Endothelial cell of umbilical vein (primary cell): Measurements from ENCODE around the gene PAK4. TPM values are rescaled to one million over a fixed set of nuclear protein-coding genes. Genes with fewer than 3 reads are reported as not detected.

Source experiments
- BruUV-seq: library from RNA; stranded (reverse); fragments of 400-500 nt; replicated peaks from 2 replicates; lab custom pipeline; 2021; lab: Mats Ljungman, UMichigan
- CTCF ChIA-PET: fragments of 300-600, 350-600 bp; sonication (Branson Sonifier 250); formaldehyde crosslinking; loops from one replicate; lab custom pipeline; 2021; ENCODE audit warnings: antibody characterized with exemption, inconsistent platforms; lab: Charles Lee
- POLR2A ChIA-PET: fragments of 300-600, 350-600 bp; sonication (Branson Sonifier 250); formaldehyde crosslinking; loops from one replicate; lab custom pipeline; 2021; ENCODE audit warnings: antibody characterized with exemption, inconsistent platforms; lab: Charles Lee
- DNase-seq: peaks from one replicate; pipeline ENCODE4 v3.0.0-alpha.2; 2011; ENCODE audit warnings: low read depth, low spot score
- FAIRE-seq: peaks from 2 replicates; lab custom pipeline; 2011; peaks lifted over from hg19 to GRCh38; lab: Jason Lieb, UNC
- H2AFZ ChIP-seq: 2 replicates; pipeline ENCODE4 v1.6.0; 2012; ENCODE audit warnings: low read depth, low read length, control low read depth, inconsistent platforms
- H3K27ac ChIP-seq: 2 replicates; pipeline ENCODE4 v1.5.1; 2011; ENCODE audit warnings: low read depth, mild to moderate bottlenecking, control low read depth, low read length, moderate library complexity; ENCODE audit not compliant: insufficient read depth
- H3K27me3 ChIP-seq, 2 experiments: 2 replicates each; pipeline versions ENCODE4 v1.6.0 to v1.6.1; 2011; ENCODE audit warnings: low read length in 2 of 2, mixed read lengths in 1 of 2; ENCODE audit not compliant: control insufficient read depth in 2 of 2, insufficient read depth in 2 of 2
- H3K36me3 ChIP-seq, 2 experiments: 2 replicates in 1 of 2; 3 replicates in 1 of 2; pipeline ENCODE4 v1.5.1; 2011; ENCODE audit warnings: low read length in 2 of 2, mild to moderate bottlenecking in 1 of 2, moderate library complexity in 1 of 2; ENCODE audit not compliant: control insufficient read depth in 2 of 2, insufficient read depth in 2 of 2; ENCODE audit errors: extremely low read depth in 1 of 2
- H3K4me1 ChIP-seq: 3 replicates; pipeline ENCODE4 v1.5.1; 2011; ENCODE audit warnings: mild to moderate bottlenecking, low read length; ENCODE audit not compliant: control insufficient read depth, insufficient read depth; ENCODE audit errors: extremely low read depth
- H3K4me2 ChIP-seq: 2 replicates; pipeline ENCODE4 v1.6.1; 2011; ENCODE audit warnings: low read length, control low read depth, mixed read lengths; ENCODE audit not compliant: insufficient read depth
- H3K4me3 ChIP-seq, 3 experiments: fragments of 200-600 bp in 1 of 3; sonication (generic), shearing (Covaris generic) in 1 of 3; replicated peaks in 1 of 3; 2 replicates each; pipeline ENCODE4 v1.5.1; 2011 to 2016; ENCODE audit warnings: control low read depth in 3 of 3, low read length in 3 of 3, mild to moderate bottlenecking in 2 of 3, inconsistent platforms in 1 of 3, low read depth in 1 of 3, moderate library complexity in 1 of 3; ENCODE audit not compliant: insufficient read depth in 1 of 3
- H3K79me2 ChIP-seq: 2 replicates; pipeline ENCODE4 v1.6.0; 2012; ENCODE audit warnings: low read length, inconsistent platforms; ENCODE audit not compliant: control insufficient read depth, insufficient read depth
- H3K9ac ChIP-seq: replicated peaks from 2 replicates; pipeline ENCODE3; 2011; ENCODE audit warnings: low read length, control low read depth; ENCODE audit not compliant: insufficient read depth; ENCODE audit errors: extremely low read depth
- H3K9me1 ChIP-seq: replicated peaks from 3 replicates; pipeline ENCODE4 v1.6.0; 2011; ENCODE audit warnings: mild to moderate bottlenecking, low read length; ENCODE audit not compliant: control insufficient read depth, insufficient read depth; ENCODE audit errors: extremely low read depth
- H3K9me3 ChIP-seq: replicated peaks from 2 replicates; pipeline ENCODE4 v1.5.1; 2012; ENCODE audit warnings: low read length, inconsistent platforms; ENCODE audit not compliant: control insufficient read depth, insufficient read depth
- H4K20me1 ChIP-seq: replicated peaks from 2 replicates; pipeline ENCODE3; 2011; ENCODE audit warnings: mild to moderate bottlenecking, low read length; ENCODE audit not compliant: control insufficient read depth, insufficient read depth; ENCODE audit errors: extremely low read depth
- CTCF ChIP-seq, 2 donors: IDR thresholded peaks; 1 replicate in 1 of 2; 2 replicates in 1 of 2; pipeline ENCODE4 v1.5.1; 2011; ENCODE audit warnings: low read length in 2 of 2, mild to moderate bottlenecking in 2 of 2, moderate library complexity in 2 of 2, control low read depth in 1 of 2, inconsistent platforms in 1 of 2, low read depth in 1 of 2; ENCODE audit not compliant: insufficient read depth in 1 of 2; ENCODE audit errors: extremely low read depth in 1 of 2
- EZH2 ChIP-seq: IDR thresholded peaks from 2 replicates; pipeline ENCODE4 v1.6.1; 2012; ENCODE audit warnings: borderline replicate concordance, low read depth, mild to moderate bottlenecking, moderate library complexity, low read length, inconsistent platforms; ENCODE audit not compliant: severe bottlenecking
- FOS ChIP-seq: IDR thresholded peaks from 2 replicates; pipeline ENCODE4 v1.6.1; 2011; ENCODE audit warnings: mild to moderate bottlenecking, low read length, moderate library complexity, borderline replicate concordance; ENCODE audit not compliant: insufficient read depth
- GATA2 ChIP-seq: IDR thresholded peaks from 2 replicates; pipeline ENCODE4 v1.7.0; 2011; ENCODE audit warnings: low read depth, mild to moderate bottlenecking, moderate library complexity, mixed read lengths, low read length; ENCODE audit not compliant: insufficient read length, insufficient read depth
- JUN ChIP-seq: IDR thresholded peaks from 2 replicates; pipeline ENCODE4 v1.6.1; 2011; ENCODE audit warnings: borderline replicate concordance, low read depth; ENCODE audit not compliant: insufficient read length, insufficient read depth
- MAX ChIP-seq: IDR thresholded peaks from 2 replicates; pipeline ENCODE4 v1.6.1; 2011; ENCODE audit not compliant: insufficient read depth, insufficient read length
- MYC ChIP-seq: IDR thresholded peaks from one replicate; pipeline ENCODE4 v1.6.1; 2011; ENCODE audit warnings: mild to moderate bottlenecking, low read depth, low read length
- POLR2A ChIP-seq: IDR thresholded peaks from 2 replicates; pipeline ENCODE4 v1.6.1; 2012; ENCODE audit warnings: low read depth, mild to moderate bottlenecking, control low read depth, low read length
- POLR2AphosphoS5 ChIP-seq: IDR thresholded peaks from 2 replicates; pipeline ENCODE4 v1.6.1; 2012; ENCODE audit warnings: low read depth, mild to moderate bottlenecking, control low read depth, low read length, moderate library complexity; ENCODE audit not compliant: insufficient read depth
- dilution Hi-C: fragments of 300-500 bp; cut with MboI; formaldehyde crosslinking; loops from one replicate; pipeline ENCODE4 v1.15.0; 2019; ENCODE audit warnings: low sequenced_read_pairs; ENCODE audit not compliant: extremely low pct_ligation_motif_present
- intact Hi-C: fragments of 100-400 bp; cut with micrococcal nuclease; formaldehyde crosslinking; loops from one replicate; pipeline ENCODE4 v1.10.0; 2022
- polyA plus RNA-seq, 4 experiments: library from polyadenylated mRNA; depleted of rRNA in 3 of 4; stranded (reverse) in 3 of 4; unstranded in 1 of 4; fragments of >200 nt; gene quantifications; 2 replicates each; pipeline versions ENCODE4 v1.2.1 to v1.2.3, GENCODE V29; 2011 to 2012; ENCODE audit warnings: missing spikeins in 1 of 4
- total RNA-seq: library from RNA; stranded (reverse); gene quantifications from 2 replicates; pipeline ENCODE4 v1.2.3, GENCODE V29; 2021

PAK4 gene
- total and polyA plus RNA-seq, 2 donors (not counting 3 experiments of a cell fraction or from before 2014, with no cell fraction given), result 39.8 to 55.4 TPM

GRCh38 chr19:39172700-39173501 lies 47.3 kb downstream of the PAK4 start:
- dilution Hi-C loops, result no loop called here
- Histone ChIP-seq H3K36me3 (peaks cover 3 to 36% of the 10 kb centered on the region in 2 experiments), H2AFZ (no peak overlapping the region), H3K4me3 (no peak overlapping the region), H3K4me2 (no peak overlapping the region), H3K4me1 (no peaks in the 10 kb centered on the region), H3K9me3 (no peaks in the 10 kb centered on the region), H3K79me2 (no peaks in the 10 kb centered on the region), H4K20me1 (no peaks in the 10 kb centered on the region), H3K27me3 (no peaks in the 10 kb centered on the region), H3K9ac (no peak overlapping the region), H3K27ac (no peak overlapping the region), H3K9me1 (no peaks in the 10 kb centered on the region)
- FAIRE-seq (no peak), DNase-seq (no peak)
- ChIA-PET CTCF (interaction anchor here (1.1 kb wide), 1 partner anchor 122 kb away, joined by 3 read pairs; no protein-coding TSS in a partner anchor), POLR2A (no interaction called here)
- TF ChIP-seq EZH2 (no peak), CTCF (IDR thresholded peaks at IDR 0.05; ENCODE audit: extremely low read depth in 1 of 2, insufficient read depth in 1 of 2, low read depth in 1 of 2, low read length in 2 of 2) (no peak), JUN (no peak), MYC (no peak), POLR2AphosphoS5 (no peak), MAX (no peak), POLR2A (no peak), FOS (no peak), GATA2 (no peak)
- BruUV-seq, result no TSS peak
- intact Hi-C loops, result no loop called here
